CD14-positive monocyte (primary cell): ENCODE data around the gene AADAC. TPM values are rescaled to one million over a fixed set of nuclear protein-coding genes. Genes with fewer than 3 reads are reported as not detected.

ENCODE experiments used
- DNase-seq, 3 donors: peaks; one replicate each; pipeline ENCODE4 v3.0.0-alpha.2; 2011 to 2022
- H2AFZ ChIP-seq: 2 replicates; pipeline ENCODE4 v1.6.0; 2012; ENCODE audit warnings: mild to moderate bottlenecking, low read depth, low read length, inconsistent platforms; ENCODE audit not compliant: insufficient read depth, poor library complexity, severe bottlenecking
- H3K27ac ChIP-seq, 2 donors: 1 replicate in 1 of 2; 2 replicates in 1 of 2; pipeline ENCODE4 v1.5.1; 2012 to 2013; ENCODE audit warnings: low read length in 2 of 2, control low read depth in 1 of 2, inconsistent platforms in 1 of 2, low read depth in 1 of 2, mild to moderate bottlenecking in 1 of 2
- H3K27me3 ChIP-seq, 2 donors: one replicate each; pipeline versions ENCODE4 v1.6.0 to v1.6.1; 2011 to 2013; ENCODE audit warnings: low read length in 2 of 2; ENCODE audit not compliant: control insufficient read depth in 2 of 2, insufficient read depth in 2 of 2
- H3K36me3 ChIP-seq, 2 donors: replicated peaks in 1 of 2; 1 replicate in 1 of 2; 2 replicates in 1 of 2; pipeline versions ENCODE4 v1.5.1 to v1.6.1; 2012 to 2013; ENCODE audit warnings: low read length in 2 of 2, control low read depth in 1 of 2, inconsistent platforms in 1 of 2, mild to moderate bottlenecking in 1 of 2; ENCODE audit not compliant: insufficient read depth in 2 of 2, control insufficient read depth in 1 of 2
- H3K4me1 ChIP-seq, 2 donors: 1 replicate in 1 of 2; 2 replicates in 1 of 2; pipeline versions ENCODE4 v1.5.1 to v1.6.1; 2012 to 2013; ENCODE audit warnings: low read length in 2 of 2, control low read depth in 1 of 2, inconsistent platforms in 1 of 2, mild to moderate bottlenecking in 1 of 2, moderate library complexity in 1 of 2; ENCODE audit not compliant: insufficient read depth in 2 of 2, control insufficient read depth in 1 of 2
- H3K4me2 ChIP-seq: replicated peaks from 2 replicates; pipeline ENCODE3; 2012; ENCODE audit warnings: low read length, moderate library complexity, mild to moderate bottlenecking; ENCODE audit not compliant: poor library complexity, severe bottlenecking; ENCODE audit errors: extremely low read depth
- H3K4me3 ChIP-seq, 3 experiments: fragments of 200-600 bp in 1 of 3; sonication (generic) in 1 of 3; replicated peaks in 1 of 3; 1 replicate in 2 of 3; 2 replicates in 1 of 3; pipeline ENCODE4 v1.5.1; 2011 to 2013; ENCODE audit warnings: low read length in 3 of 3, mild to moderate bottlenecking in 3 of 3, control low read depth in 2 of 3, low read depth in 2 of 3, inconsistent platforms in 1 of 3, moderate library complexity in 1 of 3
- H3K79me2 ChIP-seq: 2 replicates; pipeline ENCODE4 v1.6.0; 2012; ENCODE audit warnings: mild to moderate bottlenecking, control low read depth, inconsistent platforms, low read length, moderate library complexity; ENCODE audit not compliant: insufficient read depth
- H3K9ac ChIP-seq: 2 replicates; pipeline ENCODE4 v1.6.0; 2017; ENCODE audit warnings: low read length, mild to moderate bottlenecking; ENCODE audit not compliant: insufficient read depth, poor library complexity, severe bottlenecking
- H3K9me3 ChIP-seq, 2 donors: replicated peaks in 1 of 2; 1 replicate in 1 of 2; 2 replicates in 1 of 2; pipeline versions ENCODE4 v1.5.1 to v1.6.1; 2012 to 2013; ENCODE audit warnings: low read length in 2 of 2, control low read depth in 1 of 2; ENCODE audit not compliant: control insufficient read depth in 1 of 2, insufficient read depth in 1 of 2
- H4K20me1 ChIP-seq: 2 replicates; pipeline ENCODE4 v1.6.0; 2012; ENCODE audit warnings: mild to moderate bottlenecking, low read length, control low read depth, moderate library complexity; ENCODE audit not compliant: insufficient read depth
- H3K27ac Mint-ChIP-seq, 7 donors: one replicate each; pipeline ENCODE4 v1.8.0; 2020; ENCODE audit warnings: mild to moderate bottlenecking in 7 of 7, mixed read lengths in 7 of 7, moderate library complexity in 6 of 7, inconsistent platforms in 2 of 7
- H3K27me3 Mint-ChIP-seq, 3 donors: one replicate each; pipeline ENCODE4 v1.8.0; 2021 to 2022; ENCODE audit warnings: low read depth in 3 of 3, mild to moderate bottlenecking in 3 of 3, mixed read lengths in 3 of 3, moderate library complexity in 3 of 3, inconsistent platforms in 1 of 3
- H3K36me3 Mint-ChIP-seq, 2 donors: one replicate each; pipeline ENCODE4 v1.8.0; 2020; ENCODE audit warnings: mixed read lengths in 2 of 2, inconsistent platforms in 1 of 2, mild to moderate bottlenecking in 1 of 2
- H3K4me1 Mint-ChIP-seq: one replicate; pipeline ENCODE4 v1.8.0; 2020; ENCODE audit warnings: mild to moderate bottlenecking, mixed read lengths
- H3K4me3 Mint-ChIP-seq, 2 donors: one replicate each; pipeline ENCODE4 v1.8.0; 2020; ENCODE audit warnings: mild to moderate bottlenecking in 2 of 2, mixed read lengths in 2 of 2, moderate library complexity in 1 of 2
- H3K9me3 Mint-ChIP-seq, 7 donors: one replicate each; pipeline ENCODE4 v1.8.0; 2020 to 2022; ENCODE audit warnings: mixed read lengths in 7 of 7, mild to moderate bottlenecking in 6 of 7, moderate library complexity in 6 of 7, inconsistent platforms in 2 of 7
- WGBS: methylation state at CpG from one replicate; pipeline ENCODE4 v1.1.5; 2013; ENCODE audit warnings: missing lambda C conversion rate; ENCODE audit not compliant: insufficient coverage; 5-methylcytosine and 5-hydroxymethylcytosine counted together
- intact Hi-C, 2 donors: fragments of 100-400 bp; cut with micrococcal nuclease; formaldehyde crosslinking; loops; one replicate each; pipeline versions ENCODE4 v1.15.0 to v1.15.1; 2023
- polyA plus RNA-seq, 3 donors: library from polyadenylated mRNA; depleted of rRNA in 1 of 3; unstranded in 2 of 3; stranded (reverse) in 1 of 3; fragments of 300-500 nt in 2 of 3; fragments of >200 nt in 1 of 3; fragmentation: Illumina TruSeq in 2 of 3; gene quantifications; 1 replicate in 2 of 3; 2 replicates in 1 of 3; pipeline ENCODE4 v1.2.3, GENCODE V29; 2012 to 2021
- TF ChIP-seq, protein P1 (sequence below): fragments of 200-600 bp; IDR thresholded peaks from one replicate; pipeline ENCODE4 v1.8.0; 2022; ENCODE audit warnings: antibody characterized with exemption, mild to moderate bottlenecking

Gene AADAC
- polyA plus RNA-seq, 3 donors: not detected

- no peak overlapping the region for H3K27ac ChIP-seq
- H3K4me1 ChIP-seq: peaks cover 4 to 5% of the 10 kb centered on the region in 2 donors
- no peak overlapping the region for H3K9ac ChIP-seq
- H4K20me1 ChIP-seq: no peaks in the 10 kb centered on the region
- H3K9me3 ChIP-seq: no peaks in the 10 kb centered on the region
- no peak overlapping the region for H3K4me2 ChIP-seq
- no peaks in the 10 kb centered on the region for H3K9me3 Mint-ChIP-seq
- intact Hi-C loops: loop anchor here (5.0 to 10.0 kb wide), 3 partner anchors 392 to 545 kb away; no protein-coding TSS in a partner anchor
- H3K27me3 ChIP-seq: no peaks in the 10 kb centered on the region
- TF ChIP-seq, protein P1, sequence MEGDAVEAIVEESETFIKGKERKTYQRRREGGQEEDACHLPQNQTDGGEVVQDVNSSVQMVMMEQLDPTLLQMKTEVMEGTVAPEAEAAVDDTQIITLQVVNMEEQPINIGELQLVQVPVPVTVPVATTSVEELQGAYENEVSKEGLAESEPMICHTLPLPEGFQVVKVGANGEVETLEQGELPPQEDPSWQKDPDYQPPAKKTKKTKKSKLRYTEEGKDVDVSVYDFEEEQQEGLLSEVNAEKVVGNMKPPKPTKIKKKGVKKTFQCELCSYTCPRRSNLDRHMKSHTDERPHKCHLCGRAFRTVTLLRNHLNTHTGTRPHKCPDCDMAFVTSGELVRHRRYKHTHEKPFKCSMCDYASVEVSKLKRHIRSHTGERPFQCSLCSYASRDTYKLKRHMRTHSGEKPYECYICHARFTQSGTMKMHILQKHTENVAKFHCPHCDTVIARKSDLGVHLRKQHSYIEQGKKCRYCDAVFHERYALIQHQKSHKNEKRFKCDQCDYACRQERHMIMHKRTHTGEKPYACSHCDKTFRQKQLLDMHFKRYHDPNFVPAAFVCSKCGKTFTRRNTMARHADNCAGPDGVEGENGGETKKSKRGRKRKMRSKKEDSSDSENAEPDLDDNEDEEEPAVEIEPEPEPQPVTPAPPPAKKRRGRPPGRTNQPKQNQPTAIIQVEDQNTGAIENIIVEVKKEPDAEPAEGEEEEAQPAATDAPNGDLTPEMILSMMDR: no peak
- peak overlapping the region in 1 of 2 donors; percentile 46 for H3K4me3 Mint-ChIP-seq
- peak; percentile 19 to 44 (median 34) for DNase-seq
- peak overlapping the region; percentile 53 for H2AFZ ChIP-seq
- 17% methylated on average over 3 of the region's 4 CpGs for WGBS
- peaks cover 11% of the 10 kb centered on the region for H3K4me1 Mint-ChIP-seq
- H3K27me3 Mint-ChIP-seq: peaks cover 0 to 5% (median 1%) of the 10 kb centered on the region in 3 donors
- peak overlapping the region in 1 of 7 donors; percentile 31 for H3K27ac Mint-ChIP-seq
- H3K79me2 ChIP-seq: no peaks in the 10 kb centered on the region
- no peak overlapping the region for H3K4me3 ChIP-seq
- no peaks in the 10 kb centered on the region for H3K36me3 ChIP-seq
- no peaks in the 10 kb centered on the region for H3K36me3 Mint-ChIP-seq
These were observed 23.1 kb downstream of the AADAC start for GRCh38 chr3:151837057-151837456.

- H2AFZ ChIP-seq: no peak overlapping the region
- H3K36me3 ChIP-seq: no peaks in the 10 kb centered on the region
- intact Hi-C loops: loop anchor here (2.0 to 10.0 kb wide), 4 partner anchors 80 to 546 kb away; no protein-coding TSS in a partner anchor
- peak overlapping the region in 1 of 3 experiments; percentile 33 for H3K4me3 ChIP-seq
- H3K4me2 ChIP-seq: peak overlapping the region; percentile 68
- H3K79me2 ChIP-seq: no peaks in the 10 kb centered on the region
- Mint-ChIP-seq H3K4me3 (peak overlapping the region in 1 of 2 donors; percentile 64), H3K4me1 (peaks cover 13% of the 10 kb centered on the region), H3K27ac (no peak overlapping the region), H3K36me3 (no peaks in the 10 kb centered on the region), H3K9me3 (no peaks in the 10 kb centered on the region), H3K27me3 (peaks cover 0 to 5% (median 1%) of the 10 kb centered on the region in 3 donors)
- H3K27me3 ChIP-seq: no peaks in the 10 kb centered on the region
- no peak overlapping the region for H3K9ac ChIP-seq
- DNase-seq: peak; percentile 55 to 78 (median 65)
- TF ChIP-seq, protein P1: peak; percentile 82
- H3K9me3 ChIP-seq: no peaks in the 10 kb centered on the region
- no peak overlapping the region for H3K27ac ChIP-seq
- 0% methylated on average over 2 of the region's 19 CpGs for WGBS
- H3K4me1 ChIP-seq: peaks cover 4 to 5% of the 10 kb centered on the region in 2 donors
- H4K20me1 ChIP-seq: no peaks in the 10 kb centered on the region
These were observed 24.8 kb downstream of the AADAC start for GRCh38 chr3:151838574-151839312.
